Measurements from ENCODE around the gene MED12. TPM values are rescaled to one million over a fixed set of nuclear protein-coding genes. Genes with fewer than 3 reads are reported as not detected.
"Not testable (repeated sequence)": the region's sequence is repeated elsewhere in the genome, so short reads cannot be mapped to it uniquely, and the experiment has no call there.

Gene MED12
- total RNA-seq, 1 donor from 2014 or later = 23.2 TPM

- Histone ChIP-seq H3K27me3 (ENCODE audit: low read depth) (no peaks in the 10 kb centered on the region), H3K4me1 (peaks cover under 1% of the 10 kb centered on the region), H3K4me3 (no peak overlapping the region), H3K27ac (replicated peaks) (no peak overlapping the region), H3K36me3 (no peaks in the 10 kb centered on the region), H3K9me3 (replicated peaks) (no peaks in the 10 kb centered on the region)
- intact Hi-C loops (cut with micrococcal nuclease) = no loop called here
- no peak for DNase-seq
- no peak for TF ChIP-seq CTCF (IDR thresholded peaks at IDR 0.05; ENCODE audit: borderline replicate concordance)
Measured at GRCh38 chrX:71177327-71177726, 58.9 kb downstream of the MED12 start.

GRCh38 chrX:71178908-71179307, 60.5 kb downstream of the MED12 start:
- peak; percentile 72 for TF ChIP-seq CTCF (IDR thresholded peaks at IDR 0.05; ENCODE audit: borderline replicate concordance)
- H3K27me3 ChIP-seq (ENCODE audit: low read depth) = no peaks in the 10 kb centered on the region
- H3K27ac ChIP-seq (replicated peaks) = no peak overlapping the region
- DNase-seq = no peak
- intact Hi-C loops (cut with micrococcal nuclease) = no loop called here
- no peaks in the 10 kb centered on the region for H3K9me3 ChIP-seq (replicated peaks)
- peaks cover 6% of the 10 kb centered on the region for H3K4me1 ChIP-seq
- H3K4me3 ChIP-seq = no peak overlapping the region
- H3K36me3 ChIP-seq = no peaks in the 10 kb centered on the region

- DNase-seq; H3K27me3 ChIP-seq (ENCODE audit: low read depth); H3K4me1 ChIP-seq; H3K4me3 ChIP-seq; H3K36me3 ChIP-seq; intact Hi-C loops (cut with micrococcal nuclease); H3K9me3 ChIP-seq (replicated peaks): not testable (repeated sequence)
- peak overlapping the region; percentile 93 for H3K27ac ChIP-seq (replicated peaks)
Measured at GRCh38 chrX:71180579-71181265, 62.3 kb downstream of the MED12 start.

- DNase-seq = no peak
- no peaks in the 10 kb centered on the region for H3K9me3 ChIP-seq (replicated peaks)
- H3K27ac ChIP-seq (replicated peaks) = peak overlapping the region; percentile 93
- TF ChIP-seq CTCF (IDR thresholded peaks at IDR 0.05; ENCODE audit: borderline replicate concordance) = no peak
- no peaks in the 10 kb centered on the region for H3K36me3 ChIP-seq
- no peaks in the 10 kb centered on the region for H3K27me3 ChIP-seq (ENCODE audit: low read depth)
- intact Hi-C loops (cut with micrococcal nuclease) = no loop called here
- peak overlapping the region; percentile 67 for H3K4me3 ChIP-seq
- peaks cover 6% of the 10 kb centered on the region for H3K4me1 ChIP-seq
Measured at GRCh38 chrX:71181558-71181909, 63.1 kb downstream of the MED12 start.

GRCh38 chrX:71181910-71182799, 63.8 kb downstream of the MED12 start:
- Histone ChIP-seq H3K27me3 (ENCODE audit: low read depth) (no peaks in the 10 kb centered on the region), H3K4me3 (peak overlapping the region; percentile 67), H3K9me3 (replicated peaks) (no peaks in the 10 kb centered on the region), H3K36me3 (no peaks in the 10 kb centered on the region), H3K27ac (replicated peaks) (peak overlapping the region; percentile 93), H3K4me1 (peaks cover 6% of the 10 kb centered on the region)
- DNase-seq = peak; percentile 76
- intact Hi-C loops (cut with micrococcal nuclease) = no loop called here
- TF ChIP-seq CTCF (IDR thresholded peaks at IDR 0.05; ENCODE audit: borderline replicate concordance) = no peak

- no peak for TF ChIP-seq CTCF (IDR thresholded peaks at IDR 0.05; ENCODE audit: borderline replicate concordance)
- no peaks in the 10 kb centered on the region for H3K27me3 ChIP-seq (ENCODE audit: low read depth)
- no peaks in the 10 kb centered on the region for H3K9me3 ChIP-seq (replicated peaks)
- H3K4me3 ChIP-seq = peak overlapping the region; percentile 67
- H3K27ac ChIP-seq (replicated peaks) = peak overlapping the region; percentile 93
- intact Hi-C loops (cut with micrococcal nuclease) = no loop called here
- DNase-seq = no peak
- H3K4me1 ChIP-seq = peaks cover 6% of the 10 kb centered on the region
- H3K36me3 ChIP-seq = no peaks in the 10 kb centered on the region
Measured at GRCh38 chrX:71182871-71183270, 64.5 kb downstream of the MED12 start.
